Astrocyte (in vitro differentiated cells and primary cell): ENCODE data around the gene C22orf39.

Source experiments
- EZH2 ChIP-seq: IDR thresholded peaks from 2 replicates; pipeline ENCODE4 v1.6.1; 2012; ENCODE audit warnings: mild to moderate bottlenecking, low read length, inconsistent platforms; ENCODE audit not compliant: insufficient read depth
- TF ChIP-seq, protein P1 (sequence below): IDR thresholded peaks from 2 replicates; pipeline ENCODE4 v1.5.1; 2011; ENCODE audit warnings: low read depth, mild to moderate bottlenecking, inconsistent platforms, low read length, moderate library complexity; ENCODE audit not compliant: insufficient read depth

DNA sequence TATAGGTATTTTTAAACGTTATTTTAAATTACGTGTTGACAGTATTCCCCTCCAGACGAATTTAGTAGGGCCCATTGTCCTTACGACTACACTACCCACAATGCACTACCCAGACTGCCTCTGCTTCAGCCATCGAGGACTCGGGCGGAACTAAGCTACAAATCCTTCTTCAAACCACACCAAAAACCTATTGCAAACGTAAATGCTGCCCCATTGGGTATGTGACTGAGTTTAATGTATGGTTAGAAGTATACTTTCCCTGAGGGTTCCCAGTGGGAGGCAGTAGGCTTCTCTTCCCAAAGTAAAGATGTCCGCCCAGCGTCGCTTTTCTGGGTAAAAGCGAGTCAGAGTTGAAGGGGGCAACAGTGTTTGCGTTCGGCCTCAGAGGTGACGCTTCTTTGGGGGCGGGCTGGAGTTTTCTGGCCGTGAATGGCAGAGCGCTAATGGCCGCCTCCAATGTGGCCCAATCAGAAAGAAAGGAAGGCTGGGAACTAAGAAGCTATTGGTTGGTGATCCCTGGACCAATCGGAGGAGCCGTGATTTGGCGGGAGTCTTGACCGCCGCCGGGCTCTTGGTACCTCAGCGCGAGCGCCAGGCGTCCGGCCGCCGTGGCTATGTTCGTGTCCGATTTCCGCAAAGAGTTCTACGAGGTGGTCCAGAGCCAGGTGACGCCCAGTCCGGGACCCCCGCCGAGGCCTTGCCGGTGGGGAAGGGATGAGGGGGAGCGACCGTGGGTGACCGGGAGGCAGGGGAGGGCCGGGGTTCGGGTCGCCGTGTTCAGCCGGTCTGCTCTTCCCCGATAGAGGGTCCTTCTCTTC lies 32.1 kb upstream of the C22orf39 start, which contains the start of gene CDC45:
- TF ChIP-seq EZH2: no peak
- TF ChIP-seq, protein P1, sequence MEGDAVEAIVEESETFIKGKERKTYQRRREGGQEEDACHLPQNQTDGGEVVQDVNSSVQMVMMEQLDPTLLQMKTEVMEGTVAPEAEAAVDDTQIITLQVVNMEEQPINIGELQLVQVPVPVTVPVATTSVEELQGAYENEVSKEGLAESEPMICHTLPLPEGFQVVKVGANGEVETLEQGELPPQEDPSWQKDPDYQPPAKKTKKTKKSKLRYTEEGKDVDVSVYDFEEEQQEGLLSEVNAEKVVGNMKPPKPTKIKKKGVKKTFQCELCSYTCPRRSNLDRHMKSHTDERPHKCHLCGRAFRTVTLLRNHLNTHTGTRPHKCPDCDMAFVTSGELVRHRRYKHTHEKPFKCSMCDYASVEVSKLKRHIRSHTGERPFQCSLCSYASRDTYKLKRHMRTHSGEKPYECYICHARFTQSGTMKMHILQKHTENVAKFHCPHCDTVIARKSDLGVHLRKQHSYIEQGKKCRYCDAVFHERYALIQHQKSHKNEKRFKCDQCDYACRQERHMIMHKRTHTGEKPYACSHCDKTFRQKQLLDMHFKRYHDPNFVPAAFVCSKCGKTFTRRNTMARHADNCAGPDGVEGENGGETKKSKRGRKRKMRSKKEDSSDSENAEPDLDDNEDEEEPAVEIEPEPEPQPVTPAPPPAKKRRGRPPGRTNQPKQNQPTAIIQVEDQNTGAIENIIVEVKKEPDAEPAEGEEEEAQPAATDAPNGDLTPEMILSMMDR: no peak
